ENCODE measurements around the gene KCNH3. TPM values are rescaled to one million over a fixed set of nuclear protein-coding genes. Genes with fewer than 3 reads are reported as not detected.

Gene KCNH3
- total RNA-seq, 1 experiment from 2014 or later, result 0.26 TPM

GRCh38 chr12:49535921-49536525 lies 2.8 kb upstream of the KCNH3 start:
- Histone ChIP-seq H3K79me2 (ENCODE audit: insufficient read depth, low read length) (no peaks in the 10 kb centered on the region), H3K9ac (ENCODE audit: extremely low read depth, insufficient read length, low read length) (no peak overlapping the region), H3K9me3 (ENCODE audit: control insufficient read depth, low read depth, low read length) (no peaks in the 10 kb centered on the region), H2BK120ac (ENCODE audit: low read depth, low read length, poor library complexity, severe bottlenecking) (no peak overlapping the region), H3T11ph (ENCODE audit: low read length) (no peak overlapping the region), H4K91ac (ENCODE audit: insufficient read length, low read depth, low read length) (no peak overlapping the region), H2BK5ac (ENCODE audit: insufficient read length, low read length) (no peak overlapping the region), H4K5ac (ENCODE audit: insufficient read length, low read depth, low read length) (no peak overlapping the region), H3K4me1 (ENCODE audit: insufficient read depth, low read length) (no peaks in the 10 kb centered on the region; the same call in 1 of the 2 replicates), H2BK12ac (ENCODE audit: insufficient read length, low read depth, low read length) (no peak overlapping the region), H4K20me1 (ENCODE audit: control insufficient read depth, insufficient read depth, insufficient read length) (no peaks in the 10 kb centered on the region), H3K23me2 (ENCODE audit: insufficient read length, low read depth, low read length, poor library complexity, severe bottlenecking) (peaks cover 10% of the 10 kb centered on the region), H4K8ac (replicated peaks; ENCODE audit: insufficient read length, low read depth, low read length) (no peak overlapping the region), H3K79me1 (ENCODE audit: insufficient read depth, low read depth, low read length, poor library complexity, severe bottlenecking) (no peaks in the 10 kb centered on the region), H2BK20ac (ENCODE audit: low read depth, low read length, poor library complexity, severe bottlenecking) (no peak overlapping the region), H3K14ac (ENCODE audit: insufficient read depth, low read length) (no peak overlapping the region), H3K4ac (ENCODE audit: low read depth, low read length) (no peak overlapping the region), H3K27ac (ENCODE audit: insufficient read length, low read depth, low read length) (no peak overlapping the region), H2BK15ac (ENCODE audit: low read depth, low read length) (no peak overlapping the region), H3K23ac (ENCODE audit: insufficient read length, low read depth, low read length) (no peak overlapping the region), H2AK5ac (ENCODE audit: insufficient read length, low read length) (no peak overlapping the region), H3K27me3 (ENCODE audit: insufficient read depth, low read length) (peaks cover 43% of the 10 kb centered on the region), H3K4me2 (ENCODE audit: insufficient read depth, insufficient read length, low read length) (no peak overlapping the region), H3K56ac (ENCODE audit: insufficient read length, low read depth, low read length) (no peak overlapping the region), H2AFZ (ENCODE audit: low read length) (no peak overlapping the region), H3K18ac (ENCODE audit: insufficient read length, low read depth, low read length) (no peak overlapping the region)
- H3K9me3 Mint-ChIP-seq, result no peaks in the 10 kb centered on the region; a peak in 1 of 5 replicates
- peak; percentile 14 for DNase-seq
- no peak overlapping the region for H3K4me3 Mint-ChIP-seq
- no peak for TF ChIP-seq CTCF (conservative IDR thresholded peaks at IDR 0.05)
- H3K36me3 Mint-ChIP-seq (ENCODE audit: insufficient read depth in 1 of 3, low read depth in 3 of 3), result no peaks in the 10 kb centered on the region
- no CpG with 5 or more reads among the region's 6 CpGs for WGBS (ENCODE audit: extremely low coverage, insufficient read length, low lambda C conversion rate)
- no peak overlapping the region for H3K27ac Mint-ChIP-seq
- H3K27me3 Mint-ChIP-seq (ENCODE audit: low read depth), result peaks cover 72% of the 10 kb centered on the region
- peaks cover 9 to 23% of the 10 kb centered on the region in 2 experiments for H3K4me1 Mint-ChIP-seq

Data from H9 (cell line).